Measurements from ENCODE around the gene EMD.
A peak's percentile ranks its signal among the peaks of the same experiment; 100 is the strongest.

The EMD gene

DNA sequence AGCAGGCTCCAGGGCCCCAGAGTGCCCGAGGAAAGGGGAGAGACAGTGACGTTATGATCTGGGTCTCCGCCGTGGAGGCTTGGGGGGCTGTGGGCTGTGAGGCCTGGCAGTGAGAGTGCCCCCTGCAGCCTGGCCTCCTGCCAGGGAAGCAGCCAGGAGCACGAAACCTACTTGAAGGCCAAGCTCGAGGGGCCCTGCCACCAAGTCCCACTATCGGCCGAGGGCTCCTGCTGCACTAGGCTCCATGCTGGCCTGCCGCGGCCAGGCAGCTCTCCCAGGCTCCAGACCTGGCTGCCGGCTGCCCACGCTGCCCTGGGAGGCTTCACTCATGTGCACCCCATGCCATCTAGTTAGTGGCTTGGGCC, 23.3 kb upstream of the EMD start:
- no peaks in the 10 kb centered on the region for H3K79me1 ChIP-seq (replicated peaks; ENCODE audit: low read length, poor library complexity, severe bottlenecking)
- H2BK15ac ChIP-seq (ENCODE audit: low read depth, poor library complexity, severe bottlenecking): no peak overlapping the region
- no peak overlapping the region for H2AFZ ChIP-seq (ENCODE audit: low read depth, low read length)
- H3K36me3 ChIP-seq (ENCODE audit: control insufficient read depth in 1 of 2, insufficient read depth in 2 of 2, low read depth in 1 of 2, low read length in 2 of 2): peaks cover 90 to 100% of the 10 kb centered on the region in 2 experiments
- no peak overlapping the region for H3K4me2 ChIP-seq (ENCODE audit: low read length, poor library complexity, severe bottlenecking)
- DNase-seq: no peak
- H2AK5ac ChIP-seq (ENCODE audit: low read length, severe bottlenecking): no peak overlapping the region
- no peak overlapping the region for H4K8ac ChIP-seq (ENCODE audit: low read length)
- no peak overlapping the region for H3K4ac ChIP-seq (ENCODE audit: low read depth in 1 of 2, low read length in 2 of 2)
- H4K91ac ChIP-seq (ENCODE audit: low read length): no peak overlapping the region
- H3K27ac ChIP-seq (ENCODE audit: low read length, poor library complexity, severe bottlenecking): no peak overlapping the region
- H3K18ac ChIP-seq (ENCODE audit: low read depth in 1 of 2, low read length in 2 of 2): no peak overlapping the region
- H2BK120ac ChIP-seq (ENCODE audit: low read depth, low read length): no peak overlapping the region
- no peak overlapping the region for H2BK12ac ChIP-seq (ENCODE audit: low read length in 2 of 2)
- H2BK5ac ChIP-seq (ENCODE audit: low read depth, low read length, poor library complexity, severe bottlenecking): no peak overlapping the region
- H3K4me3 ChIP-seq (ENCODE audit: insufficient read depth in 1 of 2, low read depth in 1 of 2, low read length in 2 of 2): no peak overlapping the region
- no peak overlapping the region for H3K23ac ChIP-seq (ENCODE audit: low read length in 2 of 2)
- no peak overlapping the region for H3K9ac ChIP-seq (ENCODE audit: low read length)
- peaks cover 25% of the 10 kb centered on the region for H3K4me1 ChIP-seq (ENCODE audit: control insufficient read depth, insufficient read depth, low read depth, low read length)
- H3K27me3 ChIP-seq (ENCODE audit: control insufficient read depth in 1 of 2, insufficient read depth in 1 of 2, low read length in 2 of 2): no peaks in the 10 kb centered on the region
- H3K14ac ChIP-seq (ENCODE audit: low read length in 2 of 2): no peak overlapping the region
- H3K9me3 ChIP-seq (ENCODE audit: control insufficient read depth, low read length): no peaks in the 10 kb centered on the region
- 94% methylated on average over 10 of the region's 12 CpGs for WGBS

GRCh38 chrX:154356596-154356995, 22.5 kb upstream of the EMD start:
- H3K14ac ChIP-seq (ENCODE audit: low read length in 2 of 2): no peak overlapping the region
- H3K23ac ChIP-seq (ENCODE audit: low read length in 2 of 2): no peak overlapping the region
- no peak overlapping the region for H4K8ac ChIP-seq (ENCODE audit: low read length)
- H3K4me3 ChIP-seq (ENCODE audit: insufficient read depth in 1 of 2, low read depth in 1 of 2, low read length in 2 of 2): no peak overlapping the region
- H3K18ac ChIP-seq (ENCODE audit: low read depth in 1 of 2, low read length in 2 of 2): no peak overlapping the region
- no peak overlapping the region for H2AFZ ChIP-seq (ENCODE audit: low read depth, low read length)
- H3K27me3 ChIP-seq (ENCODE audit: control insufficient read depth in 1 of 2, insufficient read depth in 1 of 2, low read length in 2 of 2): no peaks in the 10 kb centered on the region
- no peaks in the 10 kb centered on the region for H3K79me1 ChIP-seq (replicated peaks; ENCODE audit: low read length, poor library complexity, severe bottlenecking)
- H3K36me3 ChIP-seq (ENCODE audit: control insufficient read depth in 1 of 2, insufficient read depth in 2 of 2, low read depth in 1 of 2, low read length in 2 of 2): peaks cover 88 to 97% of the 10 kb centered on the region in 2 experiments
- no peak overlapping the region for H4K91ac ChIP-seq (ENCODE audit: low read length)
- H3K9ac ChIP-seq (ENCODE audit: low read length): no peak overlapping the region
- H3K27ac ChIP-seq (ENCODE audit: low read length, poor library complexity, severe bottlenecking): no peak overlapping the region
- DNase-seq: no peak
- no peak overlapping the region for H2AK5ac ChIP-seq (ENCODE audit: low read length, severe bottlenecking)
- peaks cover 25% of the 10 kb centered on the region for H3K4me1 ChIP-seq (ENCODE audit: control insufficient read depth, insufficient read depth, low read depth, low read length)
- no peaks in the 10 kb centered on the region for H3K9me3 ChIP-seq (ENCODE audit: control insufficient read depth, low read length)
- no peak overlapping the region for H2BK12ac ChIP-seq (ENCODE audit: low read length in 2 of 2)
- 94% methylated on average over 6 of the region's 13 CpGs for WGBS
- no peak overlapping the region for H2BK15ac ChIP-seq (ENCODE audit: low read depth, poor library complexity, severe bottlenecking)
- no peak overlapping the region for H2BK120ac ChIP-seq (ENCODE audit: low read depth, low read length)
- H3K4me2 ChIP-seq (ENCODE audit: low read length, poor library complexity, severe bottlenecking): no peak overlapping the region
- no peak overlapping the region for H2BK5ac ChIP-seq (ENCODE audit: low read depth, low read length, poor library complexity, severe bottlenecking)
- H3K4ac ChIP-seq (ENCODE audit: low read depth in 1 of 2, low read length in 2 of 2): no peak overlapping the region

DNA sequence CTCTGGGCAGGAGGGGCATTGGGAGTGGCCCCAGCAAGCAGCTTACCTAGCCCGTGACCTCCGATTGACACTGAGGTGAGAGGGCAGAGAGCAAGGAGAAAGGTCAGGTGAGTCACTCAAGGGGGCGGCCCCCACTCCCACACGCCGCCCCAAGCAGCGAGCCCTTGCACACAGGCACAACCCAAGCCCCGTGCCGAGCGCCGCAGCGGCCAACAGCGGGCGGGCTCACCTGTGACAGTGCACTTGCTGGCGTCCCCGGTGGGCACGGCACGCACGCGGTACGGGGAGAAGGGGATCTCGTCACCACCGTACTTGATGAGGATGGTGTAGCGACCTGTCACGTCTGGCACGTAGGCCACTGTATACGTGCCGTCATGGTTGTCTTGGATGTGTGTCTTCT, 21.9 kb upstream of the EMD start:
- H3K14ac ChIP-seq (ENCODE audit: low read length in 2 of 2): peak overlapping the region in 1 of 2 experiments; percentile 49
- H3K27ac ChIP-seq (ENCODE audit: low read length, poor library complexity, severe bottlenecking): no peak overlapping the region
- H3K4ac ChIP-seq (ENCODE audit: low read depth in 1 of 2, low read length in 2 of 2): no peak overlapping the region
- H2AK5ac ChIP-seq (ENCODE audit: low read length, severe bottlenecking): no peak overlapping the region
- no peak overlapping the region for H3K18ac ChIP-seq (ENCODE audit: low read depth in 1 of 2, low read length in 2 of 2)
- DNase-seq: no peak
- H3K9me3 ChIP-seq (ENCODE audit: control insufficient read depth, low read length): no peaks in the 10 kb centered on the region
- no peak overlapping the region for H3K4me2 ChIP-seq (ENCODE audit: low read length, poor library complexity, severe bottlenecking)
- peaks cover 88 to 97% of the 10 kb centered on the region in 2 experiments for H3K36me3 ChIP-seq (ENCODE audit: control insufficient read depth in 1 of 2, insufficient read depth in 2 of 2, low read depth in 1 of 2, low read length in 2 of 2)
- H2BK5ac ChIP-seq (ENCODE audit: low read depth, low read length, poor library complexity, severe bottlenecking): no peak overlapping the region
- H3K27me3 ChIP-seq (ENCODE audit: control insufficient read depth in 1 of 2, insufficient read depth in 1 of 2, low read length in 2 of 2): no peaks in the 10 kb centered on the region
- WGBS: 93% methylated on average over 27 of the region's 27 CpGs
- no peak overlapping the region for H3K9ac ChIP-seq (ENCODE audit: low read length)
- no peaks in the 10 kb centered on the region for H3K79me1 ChIP-seq (replicated peaks; ENCODE audit: low read length, poor library complexity, severe bottlenecking)
- H2AFZ ChIP-seq (ENCODE audit: low read depth, low read length): no peak overlapping the region
- no peak overlapping the region for H2BK120ac ChIP-seq (ENCODE audit: low read depth, low read length)
- no peak overlapping the region for H3K23ac ChIP-seq (ENCODE audit: low read length in 2 of 2)
- H2BK15ac ChIP-seq (ENCODE audit: low read depth, poor library complexity, severe bottlenecking): no peak overlapping the region
- peak overlapping the region; percentile 62 for H4K91ac ChIP-seq (ENCODE audit: low read length)
- no peak overlapping the region for H3K4me3 ChIP-seq (ENCODE audit: insufficient read depth in 1 of 2, low read depth in 1 of 2, low read length in 2 of 2)
- H3K4me1 ChIP-seq (ENCODE audit: control insufficient read depth, insufficient read depth, low read depth, low read length): peaks cover 27% of the 10 kb centered on the region
- no peak overlapping the region for H4K8ac ChIP-seq (ENCODE audit: low read length)
- no peak overlapping the region for H2BK12ac ChIP-seq (ENCODE audit: low read length in 2 of 2)

- WGBS: 94% methylated on average over 6 of the region's 11 CpGs
- H2AK5ac ChIP-seq (ENCODE audit: low read length, severe bottlenecking): no peak overlapping the region
- no peak overlapping the region for H2BK120ac ChIP-seq (ENCODE audit: low read depth, low read length)
- no peaks in the 10 kb centered on the region for H3K79me1 ChIP-seq (replicated peaks; ENCODE audit: low read length, poor library complexity, severe bottlenecking)
- H3K4me3 ChIP-seq (ENCODE audit: insufficient read depth in 1 of 2, low read depth in 1 of 2, low read length in 2 of 2): no peak overlapping the region
- no peak overlapping the region for H3K4me2 ChIP-seq (ENCODE audit: low read length, poor library complexity, severe bottlenecking)
- no peak overlapping the region for H2BK5ac ChIP-seq (ENCODE audit: low read depth, low read length, poor library complexity, severe bottlenecking)
- H3K4ac ChIP-seq (ENCODE audit: low read depth in 1 of 2, low read length in 2 of 2): no peak overlapping the region
- no peak overlapping the region for H3K18ac ChIP-seq (ENCODE audit: low read depth in 1 of 2, low read length in 2 of 2)
- no peak overlapping the region for H3K9ac ChIP-seq (ENCODE audit: low read length)
- DNase-seq: no peak
- H3K23ac ChIP-seq (ENCODE audit: low read length in 2 of 2): no peak overlapping the region
- no peak overlapping the region for H2BK12ac ChIP-seq (ENCODE audit: low read length in 2 of 2)
- no peak overlapping the region for H2AFZ ChIP-seq (ENCODE audit: low read depth, low read length)
- H3K4me1 ChIP-seq (ENCODE audit: control insufficient read depth, insufficient read depth, low read depth, low read length): peaks cover 30% of the 10 kb centered on the region
- no peaks in the 10 kb centered on the region for H3K27me3 ChIP-seq (ENCODE audit: control insufficient read depth in 1 of 2, insufficient read depth in 1 of 2, low read length in 2 of 2)
- no peaks in the 10 kb centered on the region for H3K9me3 ChIP-seq (ENCODE audit: control insufficient read depth, low read length)
- no peak overlapping the region for H3K14ac ChIP-seq (ENCODE audit: low read length in 2 of 2)
- no peak overlapping the region for H4K91ac ChIP-seq (ENCODE audit: low read length)
- no peak overlapping the region for H4K8ac ChIP-seq (ENCODE audit: low read length)
- no peak overlapping the region for H2BK15ac ChIP-seq (ENCODE audit: low read depth, poor library complexity, severe bottlenecking)
- H3K36me3 ChIP-seq (ENCODE audit: control insufficient read depth in 1 of 2, insufficient read depth in 2 of 2, low read depth in 1 of 2, low read length in 2 of 2): peaks cover 88 to 97% of the 10 kb centered on the region in 2 experiments
- no peak overlapping the region for H3K27ac ChIP-seq (ENCODE audit: low read length, poor library complexity, severe bottlenecking)
These were observed 21.1 kb upstream of the EMD start for GRCh38 chrX:154358011-154358410.

Data from mesenchymal stem cell (in vitro differentiated cells and primary cell).